HepG2 (cell line): ENCODE data around the gene RCN1. TPM values are rescaled to one million over a fixed set of nuclear protein-coding genes. Genes with fewer than 3 reads are reported as not detected.
A peak's percentile ranks its signal among the peaks of the same experiment; 100 is the strongest.

Experiments
- ATAC-seq: fragments of 200-7000 bp; cut with Tn5 transposase; 3 replicates; pipeline ENCODE4 v1.9.1; 2020; ENCODE audit warnings: mild to moderate bottlenecking, moderate library complexity
- BruUV-seq: library from RNA; stranded (reverse); fragments of 400-500 nt; replicated peaks from 2 replicates; lab custom pipeline; 2021; lab: Mats Ljungman, UMichigan
- CTCF ChIA-PET: fragments of 300-600 bp; formaldehyde crosslinking; extraction: SDS; loops from one replicate; lab custom pipeline; 2021; ENCODE audit warnings: low total read pairs, inconsistent platforms, low intra/inter-chr PET ratio; lab: Yijun Ruan, JAX
- POLR2A ChIA-PET: fragments of 350-600 bp; sonication (Branson Sonifier 250); formaldehyde crosslinking; loops from one replicate; lab custom pipeline; 2020; ENCODE audit warnings: antibody characterized with exemption, inconsistent platforms; lab: Yijun Ruan, JAX
- DNase-seq: peaks from one replicate; pipeline ENCODE4 v3.0.0-alpha.2; 2015; ENCODE audit warnings: low spot score
- FAIRE-seq: peaks from 3 replicates; lab custom pipeline; 2011; peaks lifted over from hg19 to GRCh38; lab: Jason Lieb, UNC
- H2AFZ ChIP-seq: one replicate; pipeline ENCODE4 v1.6.1; 2011; ENCODE audit warnings: low read length, inconsistent platforms
- H3K27ac ChIP-seq: fragments of 300-600 bp; 3 replicates; pipeline ENCODE4 v1.8.0; 2011; ENCODE audit warnings: mixed run types, mild to moderate bottlenecking, mixed read lengths, low read length, inconsistent platforms; ENCODE audit not compliant: insufficient read depth; ENCODE audit errors: extremely low read length
- H3K27me3 ChIP-seq, 2 experiments: fragments of 200-600 bp in 1 of 2; 2 replicates in 1 of 2; 3 replicates in 1 of 2; pipeline versions ENCODE4 v1.6.0 to v1.8.0; 2011; ENCODE audit warnings: low read length in 2 of 2, mild to moderate bottlenecking in 2 of 2, moderate library complexity in 2 of 2, inconsistent platforms in 1 of 2; ENCODE audit not compliant: insufficient read depth in 2 of 2, control insufficient read depth in 1 of 2
- H3K36me3 ChIP-seq, 2 experiments: fragments of 200-600 bp in 1 of 2; replicated peaks in 1 of 2; 2 replicates in 1 of 2; 3 replicates in 1 of 2; pipeline versions ENCODE4 v1.5.1 to v1.8.0; 2011; ENCODE audit warnings: low read length in 2 of 2, inconsistent platforms in 1 of 2; ENCODE audit not compliant: insufficient read depth in 2 of 2, control insufficient read depth in 1 of 2
- H3K4me1 ChIP-seq: 2 replicates; pipeline ENCODE4 v1.5.1; 2012; ENCODE audit warnings: low read length, inconsistent platforms; ENCODE audit not compliant: insufficient read depth
- H3K4me2 ChIP-seq: 2 replicates; pipeline ENCODE4 v1.6.0; 2011; ENCODE audit warnings: low read depth, low read length, inconsistent platforms
- H3K4me3 ChIP-seq, 3 experiments: fragments of 200-600 bp in 1 of 3; sonication (generic), shearing (Covaris generic) in 1 of 3; replicated peaks in 1 of 3; 2 replicates each; pipeline ENCODE4 v1.5.1; 2011 to 2016; ENCODE audit warnings: low read length in 3 of 3, inconsistent platforms in 2 of 3, low read depth in 2 of 3, mild to moderate bottlenecking in 2 of 3, control low read depth in 1 of 3, mixed read lengths in 1 of 3; ENCODE audit not compliant: insufficient read depth in 1 of 3
- H3K79me2 ChIP-seq: one replicate; pipeline ENCODE4 v1.6.1; 2011; ENCODE audit warnings: low read length, inconsistent platforms; ENCODE audit not compliant: insufficient read depth
- H3K9ac ChIP-seq: 2 replicates; pipeline ENCODE4 v1.6.0; 2011; ENCODE audit warnings: mild to moderate bottlenecking, low read depth, low read length, inconsistent platforms; ENCODE audit not compliant: insufficient read depth
- H3K9me3 ChIP-seq: 2 replicates; pipeline ENCODE4 v1.5.1; 2012; ENCODE audit warnings: mild to moderate bottlenecking, low read length
- H4K20me1 ChIP-seq: 2 replicates; pipeline ENCODE4 v1.6.0; 2011; ENCODE audit warnings: inconsistent platforms, mild to moderate bottlenecking, low read length, moderate library complexity; ENCODE audit not compliant: insufficient read depth
- AGO1 ChIP-seq: fragments of 200-400 bp; formaldehyde crosslinking; IDR thresholded peaks from 2 replicates; pipeline ENCODE4 v1.6.1; 2017; ENCODE audit warnings: mild to moderate bottlenecking, low read depth, low read length, moderate library complexity; ENCODE audit not compliant: poor library complexity, severe bottlenecking
- POLR2AphosphoS5 ChIP-seq: IDR thresholded peaks from 2 replicates; pipeline ENCODE4 v1.6.1; 2012; ENCODE audit warnings: low read depth, low read length
- SIX1 ChIP-seq: sonication (generic); formaldehyde crosslinking; IDR thresholded peaks from 2 replicates; pipeline ENCODE4 v1.4.0; 2020; ENCODE audit warnings: missing genetic modification reagents, borderline replicate concordance
- SOX5 ChIP-seq: IDR thresholded peaks from 2 replicates; pipeline ENCODE4 v1.6.1; 2016; ENCODE audit warnings: borderline replicate concordance
- SRF ChIP-seq: IDR thresholded peaks from 2 replicates; pipeline ENCODE4 v1.6.1; 2011; ENCODE audit warnings: mild to moderate bottlenecking, low read depth, low read length, moderate library complexity
- SRSF9 ChIP-seq: fragments of 200-400 bp; formaldehyde crosslinking; IDR thresholded peaks from 2 replicates; pipeline ENCODE4 v1.6.1; 2018; ENCODE audit warnings: borderline replicate concordance, mild to moderate bottlenecking, low read depth, low read length; ENCODE audit not compliant: insufficient read depth, poor library complexity, severe bottlenecking
- ZNF20 ChIP-seq: sonication (generic); formaldehyde crosslinking; IDR thresholded peaks from 2 replicates; pipeline ENCODE4 v1.4.0; 2020; ENCODE audit warnings: mild to moderate bottlenecking, moderate library complexity, missing genetic modification reagents
- ZNF274 ChIP-seq: sonication (generic); formaldehyde crosslinking; IDR thresholded peaks from 2 replicates; pipeline ENCODE4 v1.5.1; 2020; ENCODE audit warnings: mild to moderate bottlenecking, missing genetic modification reagents
- ZNF382 ChIP-seq: sonication (generic); formaldehyde crosslinking; IDR thresholded peaks from 2 replicates; pipeline ENCODE4 v1.5.0; 2020; ENCODE audit warnings: missing genetic modification reagents, mild to moderate bottlenecking, borderline replicate concordance
- WGBS: methylation state at CpG from one replicate; pipeline ENCODE4 v1.1.6; 2017; ENCODE audit warnings: low lambda C conversion rate; 5-methylcytosine and 5-hydroxymethylcytosine counted together
- in situ Hi-C: cut with HindIII; loops from 2 replicates; pipeline ENCODE4 v1.10.0; 2017; ENCODE audit warnings: low pct_unique_long_range_greater_than_20kb; ENCODE audit not compliant: extremely low pct_ligation_motif_present
- intact Hi-C: fragments of 100-400 bp; cut with micrococcal nuclease; formaldehyde crosslinking; loops from one replicate; pipeline ENCODE4 v1.10.0; 2022; ENCODE audit not compliant: unreplicated experiment
- polyA plus RNA-seq, 8 experiments: library from polyadenylated mRNA; depleted of rRNA in 3 of 8; stranded (reverse) in 7 of 8; unstranded in 1 of 8; fragments of >200 nt; fragmentation: Illumina TruSeq in 4 of 8; extraction: Trizol in 4 of 8; gene quantifications; 2 replicates each; pipeline versions ENCODE4 v1.2.1 to v1.2.3, GENCODE V29; 2011 to 2016; ENCODE audit warnings: low read depth in 4 of 8, missing spikeins in 1 of 8, mixed read lengths in 1 of 8; ENCODE audit not compliant: insufficient read depth in 1 of 8
- total RNA-seq, 5 experiments: library from RNA; depleted of rRNA; stranded (reverse); fragments of >200 nt; fragmentation: Illumina TruSeq; extraction: Trizol; gene quantifications; 2 replicates each; pipeline ENCODE4 v1.2.3, GENCODE V29; 2016; ENCODE audit warnings: low read depth in 1 of 5
- TF ChIP-seq, protein P1 (sequence below): sonication (generic); formaldehyde crosslinking; IDR thresholded peaks from 2 replicates; pipeline ENCODE4 v1.5.0; 2020; ENCODE audit warnings: mild to moderate bottlenecking, low read depth, missing genetic modification reagents, borderline replicate concordance
- TF ChIP-seq, protein P2 (sequence below): sonication (generic); formaldehyde crosslinking; IDR thresholded peaks from 2 replicates; pipeline ENCODE4 v1.5.0; 2020; ENCODE audit warnings: missing genetic modification reagents
- TF ChIP-seq, protein P3 (sequence below), 2 experiments: sonication (generic) in 1 of 2; formaldehyde crosslinking in 1 of 2; IDR thresholded peaks; 2 replicates each; pipeline versions ENCODE4 v1.4.0 to v1.6.1; 2018 to 2020; ENCODE audit warnings: missing genetic modification reagents in 2 of 2, borderline replicate concordance in 1 of 2, low read depth in 1 of 2, mild to moderate bottlenecking in 1 of 2, missing biosample characterization in 1 of 2

Gene RCN1
- total and polyA plus RNA-seq, 2 of the 13 experiments (the other 11 are each of a cell fraction or from before 2014, with no cell fraction given), result 22.0 to 28.5 TPM

DNA sequence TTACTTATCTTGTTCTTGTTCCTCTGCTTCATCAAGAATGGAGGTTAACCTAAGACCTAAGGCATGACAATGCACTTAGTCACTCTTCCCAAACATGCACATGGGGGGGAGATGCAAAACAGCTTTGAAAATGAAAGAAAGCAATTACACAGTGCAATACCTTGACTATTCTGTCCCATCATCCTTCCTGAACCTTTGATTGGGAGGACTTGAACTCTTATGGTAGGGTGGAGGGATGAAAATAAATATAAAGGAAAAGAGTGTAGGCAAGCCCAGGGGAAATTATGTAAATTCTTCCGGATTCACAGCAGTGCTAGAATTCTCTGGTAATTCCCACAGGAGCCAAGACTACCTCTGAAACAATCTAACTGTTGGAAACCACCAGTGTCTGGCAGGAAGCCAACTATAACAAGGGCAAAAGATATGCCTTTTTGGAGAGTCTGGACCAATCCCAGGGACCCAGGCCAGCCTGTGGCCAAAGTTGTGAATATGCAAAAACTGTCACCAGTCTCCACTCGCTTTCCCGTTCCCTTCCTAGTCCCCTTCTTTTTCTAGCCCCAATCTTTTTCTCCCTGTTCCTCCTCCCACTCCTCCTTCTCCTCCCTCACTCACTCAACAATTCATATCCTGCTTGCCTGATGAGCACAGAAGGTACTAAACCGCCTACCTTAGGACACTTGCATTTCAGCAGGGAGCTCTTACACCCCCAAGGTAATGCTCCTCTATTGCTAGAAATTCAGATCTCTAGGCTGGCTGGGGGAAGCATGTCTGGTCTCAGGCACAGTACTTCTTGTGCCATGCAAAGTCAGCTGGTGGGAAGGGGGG, 2.5 kb upstream of the RCN1 start:
- Histone ChIP-seq H3K4me1 (peaks cover 25% of the 10 kb centered on the region), H3K27me3 (peaks cover 0 to 54% of the 10 kb centered on the region in 2 experiments; a peak in 4 of 5 replicates), H3K4me3 (no peak overlapping the region), H3K4me2 (no peak overlapping the region), H3K36me3 (no peaks in the 10 kb centered on the region), H3K9ac (no peak overlapping the region), H3K27ac (no peak overlapping the region), H2AFZ (no peak overlapping the region), H3K79me2 (no peaks in the 10 kb centered on the region), H4K20me1 (peaks cover under 1% of the 10 kb centered on the region; the same call in 1 of the 2 replicates), H3K9me3 (no peaks in the 10 kb centered on the region)
- ChIA-PET POLR2A (no interaction called here), CTCF (no interaction called here)
- DNase-seq, result no peak
- no peak for TF ChIP-seq ZNF382 (CRISPR knock-in tag)
- TF ChIP-seq SRSF9, result no peak
- TF ChIP-seq SIX1 (CRISPR knock-in tag), result no peak
- TF ChIP-seq, protein P1, sequence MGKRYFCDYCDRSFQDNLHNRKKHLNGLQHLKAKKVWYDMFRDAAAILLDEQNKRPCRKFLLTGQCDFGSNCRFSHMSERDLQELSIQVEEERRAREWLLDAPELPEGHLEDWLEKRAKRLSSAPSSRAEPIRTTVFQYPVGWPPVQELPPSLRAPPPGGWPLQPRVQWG (CRISPR knock-in tag), result no peak
- no TSS peak for BruUV-seq
- in situ Hi-C loops, result no loop called here
- WGBS, result 33% methylated on average over 4 of the region's 4 CpGs
- no peak for ATAC-seq
- intact Hi-C loops, result no loop called here
- no peak for FAIRE-seq

DNA sequence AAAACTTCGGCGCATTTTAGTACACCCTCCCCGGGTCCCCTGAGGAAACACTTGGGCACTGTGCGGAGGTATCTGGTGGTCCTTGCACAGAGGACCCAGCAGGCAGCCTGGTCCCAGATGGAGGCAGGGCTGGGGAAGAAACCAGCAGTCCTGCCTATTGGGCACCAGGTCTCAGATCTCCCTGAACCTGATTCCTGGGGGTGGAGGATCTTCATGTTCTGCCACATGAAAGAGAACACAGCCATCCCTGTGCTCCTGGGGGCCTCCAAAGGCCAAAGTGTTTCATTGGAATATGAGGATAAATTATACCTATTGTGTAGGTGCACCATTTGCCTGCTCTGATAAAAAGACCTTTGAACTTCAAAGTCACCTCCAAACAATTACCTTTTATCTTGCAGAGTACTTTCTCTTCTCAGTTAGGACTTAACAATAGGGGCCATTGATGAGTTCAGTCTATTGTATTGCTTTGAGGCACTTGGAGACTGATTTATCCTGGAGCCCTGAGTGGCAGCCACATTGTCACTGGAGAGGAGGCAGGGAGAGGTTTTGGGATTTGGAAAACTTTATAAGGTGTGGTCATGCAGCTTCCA, 1.8 kb downstream of the RCN1 start:
- no peak overlapping the region for H3K9ac ChIP-seq
- TF ChIP-seq ZNF274 (no peak), SOX5 (CRISPR knock-in tag) (peak; percentile 89; the same call in 1 of the 2 replicates), ZNF20 (CRISPR knock-in tag) (no peak), AGO1 (no peak), POLR2AphosphoS5 (no peak), SRF (no peak)
- TF ChIP-seq, protein P2, sequence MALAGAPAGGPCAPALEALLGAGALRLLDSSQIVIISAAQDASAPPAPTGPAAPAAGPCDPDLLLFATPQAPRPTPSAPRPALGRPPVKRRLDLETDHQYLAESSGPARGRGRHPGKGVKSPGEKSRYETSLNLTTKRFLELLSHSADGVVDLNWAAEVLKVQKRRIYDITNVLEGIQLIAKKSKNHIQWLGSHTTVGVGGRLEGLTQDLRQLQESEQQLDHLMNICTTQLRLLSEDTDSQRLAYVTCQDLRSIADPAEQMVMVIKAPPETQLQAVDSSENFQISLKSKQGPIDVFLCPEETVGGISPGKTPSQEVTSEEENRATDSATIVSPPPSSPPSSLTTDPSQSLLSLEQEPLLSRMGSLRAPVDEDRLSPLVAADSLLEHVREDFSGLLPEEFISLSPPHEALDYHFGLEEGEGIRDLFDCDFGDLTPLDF (CRISPR knock-in tag), result no peak
- TF ChIP-seq, protein P3, sequence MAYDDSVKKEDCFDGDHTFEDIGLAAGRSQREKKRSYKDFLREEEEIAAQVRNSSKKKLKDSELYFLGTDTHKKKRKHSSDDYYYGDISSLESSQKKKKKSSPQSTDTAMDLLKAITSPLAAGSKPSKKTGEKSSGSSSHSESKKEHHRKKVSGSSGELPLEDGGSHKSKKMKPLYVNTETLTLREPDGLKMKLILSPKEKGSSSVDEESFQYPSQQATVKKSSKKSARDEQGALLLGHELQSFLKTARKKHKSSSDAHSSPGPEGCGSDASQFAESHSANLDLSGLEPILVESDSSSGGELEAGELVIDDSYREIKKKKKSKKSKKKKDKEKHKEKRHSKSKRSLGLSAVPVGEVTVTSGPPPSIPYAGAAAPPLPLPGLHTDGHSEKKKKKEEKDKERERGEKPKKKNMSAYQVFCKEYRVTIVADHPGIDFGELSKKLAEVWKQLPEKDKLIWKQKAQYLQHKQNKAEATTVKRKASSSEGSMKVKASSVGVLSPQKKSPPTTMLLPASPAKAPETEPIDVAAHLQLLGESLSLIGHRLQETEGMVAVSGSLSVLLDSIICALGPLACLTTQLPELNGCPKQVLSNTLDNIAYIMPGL (CRISPR knock-in tag; IDR thresholded peaks at IDR 0.05; ENCODE audit: borderline replicate concordance in 1 of 2, low read depth in 1 of 2), result no peak

More for the DNA sequence above, 1.8 kb downstream of the RCN1 start:
- Histone ChIP-seq H3K27me3 (peaks cover 0 to 28% of the 10 kb centered on the region in 2 experiments; a peak in 4 of 5 replicates), H3K4me1 (peaks cover 28% of the 10 kb centered on the region), H2AFZ (no peak overlapping the region), H3K9me3 (no peaks in the 10 kb centered on the region), H3K36me3 (0 out of 5 replicates have a peak, but pooled peaks cover 0 to 4% of the 10 kb centered on the region in 2 experiments), H3K79me2 (no peaks in the 10 kb centered on the region), H3K4me2 (peak overlapping the region; percentile 81), H4K20me1 (peaks cover 7% of the 10 kb centered on the region), H3K4me3 (no peak overlapping the region), H3K27ac (no peak overlapping the region)
- DNase-seq (peak; percentile 59), FAIRE-seq (no peak), ATAC-seq (no peak)
- ChIA-PET POLR2A (no interaction called here), CTCF (no interaction called here)
- intact Hi-C loops (loop anchor here (1.0 to 5.0 kb wide), 2 partner anchors 11 to 945 kb away; partner anchors contain the start of gene TCP11L1), in situ Hi-C loops (no loop called here)
- 100% methylated on average over 3 of the region's 4 CpGs for whole genome bisulfite sequencing
- TSS peak; percentile 56 for BruUV-seq
